Measurements from ENCODE around the gene TMEM101. TPM values are rescaled to one million over a fixed set of nuclear protein-coding genes. Genes with fewer than 3 reads are reported as not detected.
A peak's percentile ranks its signal among the peaks of the same experiment; 100 is the strongest.
"Not testable (repeated sequence)": the region's sequence is repeated elsewhere in the genome, so short reads cannot be mapped to it uniquely, and the experiment has no call there.

Gene TMEM101
- total RNA-seq, 1 experiment from 2014 or later, result 72.6 TPM

GRCh38 chr17:44005527-44006271 is 9.1 kb downstream of the TMEM101 start:
- no peak for DNase-seq (ENCODE audit: low read depth, low spot score)

GRCh38 chr17:44004761-44005526 is 9.8 kb downstream of the TMEM101 start:
- no peak for DNase-seq (ENCODE audit: low read depth, low spot score)
- in situ Hi-C loops (cut with HindIII; ENCODE audit: low pct_unique_long_range_greater_than_20kb, low sequenced_read_pairs), result no loop called here

More at GRCh38 chr17:44005527-44006271, 9.1 kb downstream of the TMEM101 start:
- in situ Hi-C loops (cut with HindIII; ENCODE audit: low pct_unique_long_range_greater_than_20kb, low sequenced_read_pairs), result no loop called here

- DNase-seq (ENCODE audit: low read depth, low spot score), result no peak
Observed at GRCh38 chr17:44004077-44004760, 10.5 kb downstream of the TMEM101 start, which contains the start of gene NAGS. Gene NAGS (plus strand): TSS chr17:44004622. CDS start chr17:44004664, 42 bp downstream.

GRCh38 chr17:44002141-44002848 is 12.5 kb downstream of the TMEM101 start:
- in situ Hi-C loops (cut with HindIII; ENCODE audit: low pct_unique_long_range_greater_than_20kb, low sequenced_read_pairs), result no loop called here
- DNase-seq (ENCODE audit: low read depth, low spot score), result no peak

More at GRCh38 chr17:44004077-44004760, 10.5 kb downstream of the TMEM101 start, which contains the start of gene NAGS:
- in situ Hi-C loops (cut with HindIII; ENCODE audit: low pct_unique_long_range_greater_than_20kb, low sequenced_read_pairs), result no loop called here

GRCh38 chr17:44001461-44001920 is 13.3 kb downstream of the TMEM101 start:
- DNase-seq (ENCODE audit: low read depth, low spot score), result no peak
- in situ Hi-C loops (cut with HindIII; ENCODE audit: low pct_unique_long_range_greater_than_20kb, low sequenced_read_pairs), result no loop called here

- in situ Hi-C loops (cut with HindIII; ENCODE audit: low pct_unique_long_range_greater_than_20kb, low sequenced_read_pairs), result no loop called here
- no peak for DNase-seq (ENCODE audit: low read depth, low spot score)
Observed at GRCh38 chr17:44000871-44001460, 13.8 kb downstream of the TMEM101 start.

GRCh38 chr17:44000141-44000860 is 14.5 kb downstream of the TMEM101 start:
- in situ Hi-C loops (cut with HindIII; ENCODE audit: low pct_unique_long_range_greater_than_20kb, low sequenced_read_pairs), result no loop called here

GRCh38 chr17:43999024-43999423 is 15.7 kb downstream of the TMEM101 start:
- in situ Hi-C loops (cut with HindIII; ENCODE audit: low pct_unique_long_range_greater_than_20kb, low sequenced_read_pairs), result no loop called here
- DNase-seq (ENCODE audit: low read depth, low spot score), result no peak

More at GRCh38 chr17:44000141-44000860, 14.5 kb downstream of the TMEM101 start:
- DNase-seq (ENCODE audit: low read depth, low spot score), result no peak

- no peak for DNase-seq (ENCODE audit: low read depth, low spot score)
- in situ Hi-C loops (cut with HindIII; ENCODE audit: low pct_unique_long_range_greater_than_20kb, low sequenced_read_pairs), result no loop called here
Observed at GRCh38 chr17:43998552-43998951, 16.2 kb downstream of the TMEM101 start.

GRCh38 chr17:43997180-43997579 is 17.6 kb downstream of the TMEM101 start:
- DNase-seq (ENCODE audit: low read depth, low spot score); in situ Hi-C loops (cut with HindIII; ENCODE audit: low pct_unique_long_range_greater_than_20kb, low sequenced_read_pairs): not testable (repeated sequence)

- in situ Hi-C loops (cut with HindIII; ENCODE audit: low pct_unique_long_range_greater_than_20kb, low sequenced_read_pairs), result no loop called here
- no peak for DNase-seq (ENCODE audit: low read depth, low spot score)
Observed at GRCh38 chr17:43995150-43995471, 19.7 kb downstream of the TMEM101 start.

GRCh38 chr17:43994272-43995149 is 20.3 kb downstream of the TMEM101 start:
- peak; percentile 75 for DNase-seq (ENCODE audit: low read depth, low spot score)
- in situ Hi-C loops (cut with HindIII; ENCODE audit: low pct_unique_long_range_greater_than_20kb, low sequenced_read_pairs), result no loop called here

- DNase-seq (ENCODE audit: low read depth, low spot score), result peak; percentile 57
- in situ Hi-C loops (cut with HindIII; ENCODE audit: low pct_unique_long_range_greater_than_20kb, low sequenced_read_pairs), result no loop called here
Observed at GRCh38 chr17:43992641-43993040, 22.1 kb downstream of the TMEM101 start.

GRCh38 chr17:43988301-43988700 is 26.5 kb downstream of the TMEM101 start:
- in situ Hi-C loops (cut with HindIII; ENCODE audit: low pct_unique_long_range_greater_than_20kb, low sequenced_read_pairs), result no loop called here
- DNase-seq (ENCODE audit: low read depth, low spot score), result no peak

- no peak for DNase-seq (ENCODE audit: low read depth, low spot score)
- in situ Hi-C loops (cut with HindIII; ENCODE audit: low pct_unique_long_range_greater_than_20kb, low sequenced_read_pairs), result no loop called here
Observed at GRCh38 chr17:43987131-43988021, 27.4 kb downstream of the TMEM101 start.

All from SK-MEL-5 (cell line).